ENCODE results near the gene SERTAD3. TPM values are rescaled to one million over a fixed set of nuclear protein-coding genes. Genes with fewer than 3 reads are reported as not detected.

SERTAD3 gene
- total and polyA plus RNA-seq, 10 of the 15 experiments (the other 5 are each of a cell fraction or from before 2014, with no cell fraction given), result 4.2 to 22.4 (median 13.7) TPM

GRCh38 chr19:40418040-40418439, 26.1 kb downstream of the SERTAD3 start:
- Histone ChIP-seq H3K79me2 (ENCODE audit: control insufficient read depth, insufficient read depth, low read length) (peaks cover 10% of the 10 kb centered on the region), H3K27ac (ENCODE audit: control insufficient read depth, insufficient read depth) (no peak overlapping the region), H3K36me3 (ENCODE audit: control insufficient read depth in 2 of 2, insufficient read depth in 2 of 2, low read length in 1 of 2) (peaks cover 0 to 3% of the 10 kb centered on the region in 2 experiments; a peak in 2 of 4 replicates), H3K9ac (ENCODE audit: control insufficient read depth, insufficient read depth, low read length) (no peak overlapping the region), H3K27me3 (replicated peaks in 1 of 2; ENCODE audit: control insufficient read depth in 2 of 2, insufficient read depth in 2 of 2, low read length in 1 of 2) (no peaks in the 10 kb centered on the region), H3K4me2 (ENCODE audit: control insufficient read depth, insufficient read depth) (no peak overlapping the region), H2AFZ (ENCODE audit: control insufficient read depth, low read depth, low read length) (no peak overlapping the region), H3K9me3 (replicated peaks; ENCODE audit: control insufficient read depth, insufficient read depth, low read length) (no peaks in the 10 kb centered on the region), H4K20me1 (ENCODE audit: control insufficient read depth, insufficient read depth) (no peaks in the 10 kb centered on the region), H3K4me3 (no peak overlapping the region), H3K4me1 (ENCODE audit: control insufficient read depth, insufficient read depth, low read length) (peaks cover 22% of the 10 kb centered on the region)
- WGBS (ENCODE audit: insufficient coverage, insufficient replicate concordance, low lambda C conversion rate, missing lambda C conversion rate), result 93% methylated on average over 3 of the region's 3 CpGs
- intact Hi-C loops (cut with micrococcal nuclease; ENCODE audit: unreplicated experiment) (loop anchor here (5.0 kb wide), 1 partner anchor 61 kb away; no protein-coding TSS in a partner anchor), in situ Hi-C loops (cut with MboI) (no loop called here)
- no TSS peak for BruUV-seq (replicated peaks)
- CTCF ChIA-PET, result interaction anchor here (0.5 to 5.6 kb wide), 3 partner anchors 11 to 15 kb away, joined by 3 to 52 read pairs (median 3); no protein-coding TSS in a partner anchor
- DNase-seq (ENCODE audit: low read depth, low spot score), result no peak
- RAD21 ChIA-PET (ENCODE audit: unreplicated experiment), result interaction anchor here (0.8 to 1.5 kb wide), 2 partner anchors 25 to 46 kb away, joined by 3 to 4 read pairs; no protein-coding TSS in a partner anchor
- 0 out of 2 replicates have a peak, but pooled peaks have one; percentile 24 for TF ChIP-seq NBN (IDR thresholded peaks at IDR 0.05)
- no peak for TF ChIP-seq CHD2 (IDR thresholded peaks at IDR 0.05; ENCODE audit: borderline replicate concordance, low read depth, low read length)
- ATAC-seq, result no peak
- FAIRE-seq, result no peak
- POLR2A ChIA-PET, result interaction anchor here (1.4 to 2.8 kb wide), 2 partner anchors 10 to 14 kb away, joined by 3 to 12 read pairs; no protein-coding TSS in a partner anchor
- SMC1A ChIA-PET (ENCODE audit: uncharacterized antibody, unreplicated experiment), result no interaction called here

GRCh38 chr19:40417643-40417981, 26.5 kb downstream of the SERTAD3 start:
- H3K36me3 ChIP-seq (ENCODE audit: control insufficient read depth in 2 of 2, insufficient read depth in 2 of 2, low read length in 1 of 2), result peaks cover 0 to 2% of the 10 kb centered on the region in 2 experiments; a peak in 2 of 4 replicates
- BruUV-seq (replicated peaks), result no TSS peak
- ATAC-seq (no peak), FAIRE-seq (no peak), DNase-seq (ENCODE audit: low read depth, low spot score) (no peak)
- 96% methylated on average over 4 of the region's 4 CpGs for WGBS (ENCODE audit: insufficient coverage, insufficient replicate concordance, low lambda C conversion rate, missing lambda C conversion rate)
- intact Hi-C loops (cut with micrococcal nuclease; ENCODE audit: unreplicated experiment) (loop anchor here (5.0 kb wide), 1 partner anchor 60 kb away; no protein-coding TSS in a partner anchor), in situ Hi-C loops (cut with MboI) (no loop called here)
- no peaks in the 10 kb centered on the region for H3K27me3 ChIP-seq (replicated peaks in 1 of 2; ENCODE audit: control insufficient read depth in 2 of 2, insufficient read depth in 2 of 2, low read length in 1 of 2)
- H3K4me1 ChIP-seq (ENCODE audit: control insufficient read depth, insufficient read depth, low read length), result peaks cover 22% of the 10 kb centered on the region
- peaks cover 6% of the 10 kb centered on the region for H3K79me2 ChIP-seq (ENCODE audit: control insufficient read depth, insufficient read depth, low read length)
- ChIA-PET POLR2A (interaction anchor here (0.6 to 2.8 kb wide), 3 partner anchors 9 to 356 kb away, joined by 3 to 12 read pairs (median 12); partner anchors contain the start of gene SERTAD1), RAD21 (ENCODE audit: unreplicated experiment) (interaction anchor here (0.5 to 1.5 kb wide), 5 partner anchors 8 to 112 kb away, joined by 3 to 6 read pairs (median 3); partner anchors contain the start of gene SERTAD1), CTCF (interaction anchor here (0.5 to 1.6 kb wide), 4 partner anchors 9 to 112 kb away, joined by 3 to 4 read pairs (median 3); partner anchors contain the start of gene SERTAD1), SMC1A (ENCODE audit: uncharacterized antibody, unreplicated experiment) (interaction anchor here (0.7 to 2.3 kb wide), 3 partner anchors 8 to 112 kb away, joined by 3 to 8 read pairs (median 7); partner anchors contain the start of genes SERTAD1 and SERTAD3)
- H3K4me3 ChIP-seq, result no peak overlapping the region
- H2AFZ ChIP-seq (ENCODE audit: control insufficient read depth, low read depth, low read length), result no peak overlapping the region
- H4K20me1 ChIP-seq (ENCODE audit: control insufficient read depth, insufficient read depth), result no peaks in the 10 kb centered on the region
- H3K27ac ChIP-seq (ENCODE audit: control insufficient read depth, insufficient read depth), result peak overlapping the region; percentile 80
- no peak overlapping the region for H3K4me2 ChIP-seq (ENCODE audit: control insufficient read depth, insufficient read depth)
- peak overlapping the region; percentile 46; the same call in 1 of the 2 replicates for H3K9ac ChIP-seq (ENCODE audit: control insufficient read depth, insufficient read depth, low read length)
- H3K9me3 ChIP-seq (replicated peaks; ENCODE audit: control insufficient read depth, insufficient read depth, low read length), result no peaks in the 10 kb centered on the region
- TF ChIP-seq PBX3 (IDR thresholded peaks at IDR 0.05; ENCODE audit: insufficient replicate concordance, low read depth, low read length) (no peak), TAF1 (IDR thresholded peaks at IDR 0.05; ENCODE audit: borderline replicate concordance, low read depth, low read length) (no peak), TARDBP (IDR thresholded peaks at IDR 0.05; ENCODE audit: borderline replicate concordance) (no peak), PAX8 (IDR thresholded peaks at IDR 0.05) (no peak), ZNF592 (IDR thresholded peaks at IDR 0.05) (no peak), MTA3 (IDR thresholded peaks at IDR 0.05; ENCODE audit: borderline replicate concordance, low read length) (no peak)

All from GM12878 (cell line).